ENCODE measurements around the gene WTIP.

Gene WTIP

GRCh38 chr19:34479396-34479795 lies 2.2 kb upstream of the WTIP start:
- DNase-seq: no peak

GRCh38 chr19:34480491-34480890 lies 1.1 kb upstream of the WTIP start:
- no peak for DNase-seq

- no peak for DNase-seq
Observed at GRCh38 chr19:34481861-34482379, 362 bp downstream of the WTIP start.

GRCh38 chr19:34482380-34483250 lies 1.1 kb downstream of the WTIP start:
- no peak for DNase-seq

GRCh38 chr19:34484328-34484727 lies 2.8 kb downstream of the WTIP start:
- no peak for DNase-seq

- DNase-seq: no peak
Observed at GRCh38 chr19:34485831-34486230, 4.3 kb downstream of the WTIP start.

GRCh38 chr19:34487651-34488051 lies 6.1 kb downstream of the WTIP start:
- DNase-seq: no peak

GRCh38 chr19:34489175-34489574 lies 7.6 kb downstream of the WTIP start:
- no peak for DNase-seq

GRCh38 chr19:34490141-34490766 lies 8.7 kb downstream of the WTIP start:
- no peak for DNase-seq

- no peak for DNase-seq
Observed at GRCh38 chr19:34493038-34493648, 11.6 kb downstream of the WTIP start.

GRCh38 chr19:34493649-34494044 lies 12.1 kb downstream of the WTIP start:
- DNase-seq: no peak

GRCh38 chr19:34494601-34495000 lies 13.0 kb downstream of the WTIP start:
- no peak for DNase-seq

- DNase-seq: no peak
Observed at GRCh38 chr19:34495416-34495815, 13.9 kb downstream of the WTIP start.

GRCh38 chr19:34497112-34497805 lies 15.7 kb downstream of the WTIP start:
- no peak for DNase-seq

- DNase-seq: no peak
Observed at GRCh38 chr19:34499155-34499834, 17.7 kb downstream of the WTIP start.

- DNase-seq: no peak
Observed at GRCh38 chr19:34500656-34501120, 19.1 kb downstream of the WTIP start.

- peak; percentile 87 for DNase-seq
Observed at GRCh38 chr19:34501339-34502320, 20.1 kb downstream of the WTIP start.

- no peak for DNase-seq
Observed at GRCh38 chr19:34502582-34503411, 21.2 kb downstream of the WTIP start.

GRCh38 chr19:34503531-34504272 lies 22.1 kb downstream of the WTIP start:
- DNase-seq: no peak
